Measurements from ENCODE around the gene LRCH4. TPM values are rescaled to one million over a fixed set of nuclear protein-coding genes. Genes with fewer than 3 reads are reported as not detected.

LRCH4 gene
- total RNA-seq, 1 experiment from 2014 or later, result 66.4 TPM

DNA sequence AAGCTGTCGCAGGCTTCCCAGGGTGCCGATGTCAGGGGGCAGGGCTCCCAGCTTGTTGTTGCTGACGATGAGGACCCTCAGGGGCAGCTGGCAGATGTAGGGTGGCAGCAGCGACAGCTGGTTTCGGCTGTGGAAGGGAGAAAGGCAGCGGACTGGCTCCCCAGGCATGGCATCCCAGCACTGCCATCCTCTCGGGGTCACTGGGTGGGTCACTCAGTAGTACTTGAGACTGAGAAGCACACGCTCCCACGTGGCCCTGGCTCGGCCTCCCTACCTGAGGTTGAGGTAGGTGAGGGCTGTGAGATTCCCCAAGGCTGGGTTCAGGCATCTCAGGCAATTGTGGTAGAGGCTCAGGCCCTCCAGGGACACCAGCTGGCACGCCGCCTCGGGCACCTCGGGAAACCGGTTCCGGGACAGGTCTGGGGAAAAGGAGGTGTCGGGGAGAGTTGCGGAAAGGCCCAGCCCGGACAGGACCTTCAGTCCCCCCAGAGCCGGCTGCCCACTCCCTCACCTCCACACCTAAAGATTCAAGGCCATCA, 3.8 kb downstream of the LRCH4 start:
- TF ChIP-seq SIN3A (IDR thresholded peaks at IDR 0.05; ENCODE audit: borderline replicate concordance, insufficient read depth, low read depth, low read length) (no peak), CTCF (IDR thresholded peaks at IDR 0.05) (no peak), TCF7L2 (IDR thresholded peaks at IDR 0.05; ENCODE audit: low read depth, low read length) (no peak), POLR2AphosphoS5 (IDR thresholded peaks at IDR 0.05; ENCODE audit: low read depth, low read length) (no peak)
- TF ChIP-seq, protein P1, sequence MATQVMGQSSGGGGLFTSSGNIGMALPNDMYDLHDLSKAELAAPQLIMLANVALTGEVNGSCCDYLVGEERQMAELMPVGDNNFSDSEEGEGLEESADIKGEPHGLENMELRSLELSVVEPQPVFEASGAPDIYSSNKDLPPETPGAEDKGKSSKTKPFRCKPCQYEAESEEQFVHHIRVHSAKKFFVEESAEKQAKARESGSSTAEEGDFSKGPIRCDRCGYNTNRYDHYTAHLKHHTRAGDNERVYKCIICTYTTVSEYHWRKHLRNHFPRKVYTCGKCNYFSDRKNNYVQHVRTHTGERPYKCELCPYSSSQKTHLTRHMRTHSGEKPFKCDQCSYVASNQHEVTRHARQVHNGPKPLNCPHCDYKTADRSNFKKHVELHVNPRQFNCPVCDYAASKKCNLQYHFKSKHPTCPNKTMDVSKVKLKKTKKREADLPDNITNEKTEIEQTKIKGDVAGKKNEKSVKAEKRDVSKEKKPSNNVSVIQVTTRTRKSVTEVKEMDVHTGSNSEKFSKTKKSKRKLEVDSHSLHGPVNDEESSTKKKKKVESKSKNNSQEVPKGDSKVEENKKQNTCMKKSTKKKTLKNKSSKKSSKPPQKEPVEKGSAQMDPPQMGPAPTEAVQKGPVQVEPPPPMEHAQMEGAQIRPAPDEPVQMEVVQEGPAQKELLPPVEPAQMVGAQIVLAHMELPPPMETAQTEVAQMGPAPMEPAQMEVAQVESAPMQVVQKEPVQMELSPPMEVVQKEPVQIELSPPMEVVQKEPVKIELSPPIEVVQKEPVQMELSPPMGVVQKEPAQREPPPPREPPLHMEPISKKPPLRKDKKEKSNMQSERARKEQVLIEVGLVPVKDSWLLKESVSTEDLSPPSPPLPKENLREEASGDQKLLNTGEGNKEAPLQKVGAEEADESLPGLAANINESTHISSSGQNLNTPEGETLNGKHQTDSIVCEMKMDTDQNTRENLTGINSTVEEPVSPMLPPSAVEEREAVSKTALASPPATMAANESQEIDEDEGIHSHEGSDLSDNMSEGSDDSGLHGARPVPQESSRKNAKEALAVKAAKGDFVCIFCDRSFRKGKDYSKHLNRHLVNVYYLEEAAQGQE (IDR thresholded peaks at IDR 0.05; ENCODE audit: insufficient read depth in 1 of 2, low read depth in 2 of 2, low read length in 1 of 2), result no peak
- DNase-seq (ENCODE audit: low read depth, low spot score) (no peak), ATAC-seq (no peak)
- Histone ChIP-seq H3K27me3 (ENCODE audit: control insufficient read depth, insufficient read depth, low read length) (no peaks in the 10 kb centered on the region), H3K4me1 (ENCODE audit: control insufficient read depth, insufficient read depth, low read length) (peaks cover 12% of the 10 kb centered on the region), H3K9me3 (ENCODE audit: control insufficient read depth, insufficient read depth, low read depth, low read length) (no peaks in the 10 kb centered on the region), H3K36me3 (ENCODE audit: control insufficient read depth, insufficient read depth, low read length) (peaks cover 9% of the 10 kb centered on the region; the same call in 1 of the 2 replicates), H3K27ac (ENCODE audit: low read length) (no peak overlapping the region), H3K4me3 (ENCODE audit: low read depth in 2 of 2, low read length in 2 of 2) (no peak overlapping the region)
- ChIA-PET CTCF (interaction anchor here (0.6 kb wide), 2 partner anchors 18 to 1289 kb away, joined by 4 to 6 read pairs; no protein-coding TSS in a partner anchor), POLR2A (no interaction called here)
- BruUV-seq (replicated peaks), result no TSS peak
- intact Hi-C loops (cut with micrococcal nuclease; ENCODE audit: unreplicated experiment), result no loop called here
- in situ Hi-C loops (cut with HindIII; ENCODE audit: low pct_unique_long_range_greater_than_20kb, low sequenced_read_pairs), result no loop called here

DNA sequence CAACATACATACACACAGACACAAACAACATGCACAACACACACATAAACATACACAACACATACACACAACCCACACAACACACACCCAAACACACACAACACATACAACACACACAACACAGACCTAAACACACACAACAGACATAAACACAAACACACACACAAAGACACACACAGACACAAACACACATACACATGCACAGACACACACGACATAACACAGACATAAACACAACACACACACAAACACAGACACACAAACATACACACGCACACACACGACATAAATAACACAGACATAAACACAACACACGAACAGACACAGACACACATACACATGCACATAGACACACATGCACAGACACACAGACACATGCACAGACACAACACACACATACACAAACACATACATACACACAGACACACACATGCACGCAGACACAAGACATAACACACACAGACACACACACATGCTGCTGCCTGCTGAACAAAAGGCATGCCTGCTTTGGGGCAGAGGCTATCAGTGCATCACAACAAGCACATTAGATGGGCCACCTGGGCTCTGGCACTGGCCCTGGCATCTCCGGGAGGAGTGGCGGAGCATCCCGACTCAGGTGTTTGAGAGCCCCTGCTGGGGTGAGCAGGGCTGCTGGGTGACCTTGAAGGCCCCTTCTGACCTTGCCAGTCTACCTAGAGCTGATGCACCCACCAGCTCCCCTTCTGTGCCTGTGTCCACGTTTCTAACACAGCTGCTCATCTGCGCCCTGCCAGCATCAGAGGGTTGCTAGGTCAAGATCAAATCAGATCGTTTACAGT, 5.3 kb downstream of the LRCH4 start:
- ATAC-seq, result no peak
- CTCF ChIA-PET, result no interaction called here
- Histone ChIP-seq H3K9me3 (ENCODE audit: control insufficient read depth, insufficient read depth, low read depth, low read length) (no peaks in the 10 kb centered on the region), H3K4me1 (ENCODE audit: control insufficient read depth, insufficient read depth, low read length) (peaks cover 12% of the 10 kb centered on the region), H3K4me3 (ENCODE audit: low read depth in 2 of 2, low read length in 2 of 2) (no peak overlapping the region), H3K27ac (ENCODE audit: low read length) (no peak overlapping the region), H3K27me3 (ENCODE audit: control insufficient read depth, insufficient read depth, low read length) (no peaks in the 10 kb centered on the region), H3K36me3 (ENCODE audit: control insufficient read depth, insufficient read depth, low read length) (peaks cover 9% of the 10 kb centered on the region; the same call in 1 of the 2 replicates)
- TF ChIP-seq POLR2AphosphoS5 (IDR thresholded peaks at IDR 0.05; ENCODE audit: low read depth, low read length) (no peak), TCF7L2 (IDR thresholded peaks at IDR 0.05; ENCODE audit: low read depth, low read length) (no peak), CTCF (IDR thresholded peaks at IDR 0.05) (no peak), SIN3A (IDR thresholded peaks at IDR 0.05; ENCODE audit: borderline replicate concordance, insufficient read depth, low read depth, low read length) (no peak)
- POLR2A ChIA-PET, result no interaction called here
- BruUV-seq (replicated peaks), result no TSS peak
- in situ Hi-C loops (cut with HindIII; ENCODE audit: low pct_unique_long_range_greater_than_20kb, low sequenced_read_pairs), result no loop called here
- no peak for DNase-seq (ENCODE audit: low read depth, low spot score)
- intact Hi-C loops (cut with micrococcal nuclease; ENCODE audit: unreplicated experiment), result no loop called here
